BJ (cell line): Measurements from ENCODE around the gene ARL6IP1. TPM values are rescaled to one million over a fixed set of nuclear protein-coding genes. Genes with fewer than 3 reads are reported as not detected.
"Not testable (repeated sequence)": the region's sequence is repeated elsewhere in the genome, so short reads cannot be mapped to it uniquely, and the experiment has no call there.

ENCODE experiments used
- CTCF ChIA-PET: fragments of 350-600 bp; formaldehyde crosslinking; extraction: SDS; loops from one replicate; lab custom pipeline; 2021; ENCODE audit warnings: antibody characterized with exemption, inconsistent platforms; lab: Yijun Ruan, JAX
- POLR2A ChIA-PET: fragments of 300-600 bp; sonication (Branson Sonifier 250); formaldehyde crosslinking; extraction: SDS; loops from one replicate; lab custom pipeline; 2021; ENCODE audit warnings: antibody characterized with exemption; lab: Charles Lee
- DNase-seq: peaks from one replicate; pipeline ENCODE4 v3.0.0-alpha.2; 2011; ENCODE audit warnings: low read depth
- H3K27me3 ChIP-seq: 2 replicates; pipeline ENCODE4 v1.6.0; 2011; ENCODE audit warnings: low read length; ENCODE audit not compliant: control insufficient read depth, insufficient read depth
- H3K36me3 ChIP-seq: 2 replicates; pipeline ENCODE4 v1.5.1; 2011; ENCODE audit warnings: low read length; ENCODE audit not compliant: control insufficient read depth, insufficient read depth
- H3K4me3 ChIP-seq: 2 replicates; pipeline ENCODE4 v1.5.1; 2011; ENCODE audit warnings: low read depth, mild to moderate bottlenecking, control low read depth, low read length
- polyA plus RNA-seq: library from polyadenylated mRNA; depleted of rRNA; stranded (reverse); fragments of >200 nt; gene quantifications from 2 replicates; pipeline ENCODE4 v1.2.3, GENCODE V29; 2011
- TF ChIP-seq, protein P1 (sequence below): IDR thresholded peaks from 2 replicates; pipeline ENCODE4 v1.5.1; 2011; ENCODE audit warnings: low read depth, mild to moderate bottlenecking, control low read depth, inconsistent platforms, low read length, moderate library complexity; ENCODE audit not compliant: insufficient read depth

ARL6IP1 gene
- polyA plus RNA-seq, 1 experiment = 178 TPM

DNA sequence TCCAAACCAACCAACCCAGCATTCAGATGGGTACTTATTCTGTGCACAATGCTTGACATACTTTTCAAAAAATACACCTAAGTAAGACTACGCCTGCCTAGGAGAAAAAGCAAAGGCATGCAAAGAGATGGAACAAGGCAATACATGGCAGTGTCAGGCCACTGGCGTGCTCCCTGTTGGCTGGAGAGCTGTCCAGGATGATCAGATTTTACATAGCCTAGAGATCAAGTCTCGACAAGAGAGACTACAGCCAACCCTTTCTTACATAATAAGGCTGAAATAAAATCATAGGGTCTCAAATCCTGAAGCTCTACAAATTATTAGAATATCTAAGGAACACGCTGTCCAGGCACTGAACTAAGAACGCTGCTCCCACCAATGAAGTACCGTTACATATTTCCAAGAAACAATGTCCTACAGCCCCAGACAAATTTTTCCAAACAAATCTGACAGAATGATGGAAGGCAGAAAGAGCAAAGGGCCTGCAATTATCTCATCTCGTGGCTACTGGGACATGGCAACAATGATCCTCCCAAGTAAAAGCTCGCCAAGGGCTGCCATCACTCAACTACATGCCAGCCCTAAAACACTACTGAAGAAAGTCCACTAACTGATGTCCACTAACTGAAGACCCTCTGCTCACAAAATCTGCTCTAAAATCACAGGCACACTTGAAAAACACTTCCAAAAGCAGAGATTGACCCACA lies 16.3 kb downstream of the ARL6IP1 start:
- CTCF ChIA-PET = interaction anchor here (1.1 kb wide), 1 partner anchor 16 kb away, joined by 3 read pairs; the partner anchor contains the start of gene ARL6IP1
- Histone ChIP-seq H3K36me3 (peaks cover 17% of the 10 kb centered on the region), H3K4me3 (no peak overlapping the region), H3K27me3 (no peaks in the 10 kb centered on the region)
- TF ChIP-seq, protein P1, sequence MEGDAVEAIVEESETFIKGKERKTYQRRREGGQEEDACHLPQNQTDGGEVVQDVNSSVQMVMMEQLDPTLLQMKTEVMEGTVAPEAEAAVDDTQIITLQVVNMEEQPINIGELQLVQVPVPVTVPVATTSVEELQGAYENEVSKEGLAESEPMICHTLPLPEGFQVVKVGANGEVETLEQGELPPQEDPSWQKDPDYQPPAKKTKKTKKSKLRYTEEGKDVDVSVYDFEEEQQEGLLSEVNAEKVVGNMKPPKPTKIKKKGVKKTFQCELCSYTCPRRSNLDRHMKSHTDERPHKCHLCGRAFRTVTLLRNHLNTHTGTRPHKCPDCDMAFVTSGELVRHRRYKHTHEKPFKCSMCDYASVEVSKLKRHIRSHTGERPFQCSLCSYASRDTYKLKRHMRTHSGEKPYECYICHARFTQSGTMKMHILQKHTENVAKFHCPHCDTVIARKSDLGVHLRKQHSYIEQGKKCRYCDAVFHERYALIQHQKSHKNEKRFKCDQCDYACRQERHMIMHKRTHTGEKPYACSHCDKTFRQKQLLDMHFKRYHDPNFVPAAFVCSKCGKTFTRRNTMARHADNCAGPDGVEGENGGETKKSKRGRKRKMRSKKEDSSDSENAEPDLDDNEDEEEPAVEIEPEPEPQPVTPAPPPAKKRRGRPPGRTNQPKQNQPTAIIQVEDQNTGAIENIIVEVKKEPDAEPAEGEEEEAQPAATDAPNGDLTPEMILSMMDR = no peak
- no peak for DNase-seq
- POLR2A ChIA-PET = no interaction called here

DNA sequence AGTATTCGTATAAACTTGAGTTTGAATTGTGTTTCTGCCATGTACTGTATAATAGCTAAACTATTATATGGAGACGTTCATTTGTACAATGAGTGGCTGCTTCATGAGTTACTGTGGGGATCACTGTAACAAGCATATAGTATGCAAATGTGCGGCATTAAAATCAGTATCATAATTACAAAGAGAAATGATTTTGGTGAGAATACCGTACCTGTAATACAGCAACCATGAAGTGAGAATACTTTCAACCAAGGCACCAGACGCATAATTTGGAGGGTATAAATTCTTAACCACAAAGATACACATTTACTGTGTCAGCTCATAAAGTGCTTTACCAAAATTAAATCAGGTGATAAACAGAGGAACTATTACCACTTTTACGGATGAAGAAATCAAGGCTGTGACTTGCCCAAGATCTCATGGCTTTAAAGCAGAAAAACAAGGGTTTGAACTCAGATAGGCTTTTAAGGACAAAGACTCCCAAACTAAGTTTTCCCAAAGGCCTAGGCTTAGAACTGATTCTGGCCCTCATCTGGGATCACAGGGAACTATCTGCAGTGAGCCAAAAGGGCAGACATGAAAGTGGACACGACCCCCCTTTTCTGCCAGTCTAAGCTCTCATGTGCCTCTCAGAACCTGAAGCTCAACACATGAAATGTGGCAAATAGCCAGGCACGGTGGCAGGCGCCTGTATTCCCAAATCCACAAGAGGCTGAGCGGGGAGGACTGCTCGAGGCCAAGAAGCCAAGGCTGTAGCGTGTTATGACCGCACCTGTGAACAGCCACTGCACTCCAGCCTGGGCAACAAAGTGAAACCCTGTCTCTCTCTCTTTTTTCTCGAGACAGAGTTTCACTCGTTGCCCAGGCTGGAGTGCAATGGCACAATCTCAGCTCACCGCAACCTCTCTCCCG lies 17.7 kb downstream of the ARL6IP1 start:
- CTCF ChIA-PET = no interaction called here
- Histone ChIP-seq H3K4me3 (no peak overlapping the region), H3K36me3 (peaks cover 17% of the 10 kb centered on the region), H3K27me3 (no peaks in the 10 kb centered on the region)
- DNase-seq = no peak
- TF ChIP-seq, protein P1 = no peak
- POLR2A ChIA-PET = no interaction called here

DNA sequence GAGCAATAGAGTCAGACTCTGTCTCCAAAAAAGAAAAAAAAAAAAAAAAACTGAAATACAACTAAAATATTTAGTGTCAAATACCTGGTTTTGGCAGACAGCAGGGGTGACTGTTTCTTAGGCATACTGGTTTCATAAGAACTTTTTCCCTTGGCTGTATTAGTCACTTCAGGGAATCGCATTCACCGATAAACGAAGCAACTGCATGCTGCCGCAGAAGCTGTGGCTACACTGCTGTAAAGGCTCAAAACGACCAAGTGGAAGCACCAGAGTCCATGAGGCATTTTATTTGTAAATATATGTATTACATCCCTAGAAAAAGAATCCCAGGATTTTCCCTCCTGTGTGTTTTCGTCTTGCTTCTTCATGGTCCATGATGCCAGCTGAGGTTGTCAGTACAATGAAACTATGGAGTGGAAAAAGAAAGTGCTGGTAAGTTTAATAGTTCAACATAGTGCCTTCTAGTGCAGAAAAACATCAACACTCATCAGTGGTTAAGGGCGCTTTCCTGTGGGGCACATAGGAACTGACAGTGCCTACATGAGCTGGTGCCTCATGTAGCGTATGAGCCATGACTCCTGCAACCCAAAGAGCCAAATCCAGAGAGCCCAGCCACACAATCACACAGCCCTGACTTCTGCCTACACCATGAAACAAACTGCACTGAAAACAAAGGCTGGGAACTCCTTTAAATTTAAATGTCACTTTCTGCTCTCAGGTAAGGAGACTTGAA lies 18.5 kb downstream of the ARL6IP1 start:
- ChIA-PET CTCF (no interaction called here), POLR2A (no interaction called here)
- TF ChIP-seq, protein P1 = no peak
- H3K36me3 ChIP-seq = peaks cover 15% of the 10 kb centered on the region
- H3K27me3 ChIP-seq = no peaks in the 10 kb centered on the region
- no peak for DNase-seq
- no peak overlapping the region for H3K4me3 ChIP-seq

DNA sequence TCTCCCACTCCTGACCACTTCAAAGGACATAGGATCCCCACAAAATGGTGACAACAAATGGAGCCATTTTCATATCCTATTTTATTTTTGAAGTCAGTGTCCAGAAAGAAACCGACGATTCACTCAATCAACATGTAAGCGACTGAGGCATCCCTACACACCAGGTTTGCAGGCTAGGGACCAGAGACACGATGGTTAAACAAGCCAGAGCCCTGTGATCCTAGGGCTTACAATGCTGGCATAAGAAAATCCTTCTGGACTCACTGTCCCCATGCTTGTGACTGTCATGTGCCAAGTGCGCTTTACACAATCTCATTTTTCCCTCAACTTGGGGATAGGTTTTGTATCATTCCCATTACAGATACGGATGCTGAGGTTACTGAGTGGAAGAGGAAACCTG lies 20.1 kb downstream of the ARL6IP1 start:
- POLR2A ChIA-PET, DNase-seq, CTCF ChIA-PET, H3K4me3 ChIP-seq, H3K27me3 ChIP-seq: not testable (repeated sequence)
- H3K36me3 ChIP-seq = peaks cover 14% of the 10 kb centered on the region

DNA sequence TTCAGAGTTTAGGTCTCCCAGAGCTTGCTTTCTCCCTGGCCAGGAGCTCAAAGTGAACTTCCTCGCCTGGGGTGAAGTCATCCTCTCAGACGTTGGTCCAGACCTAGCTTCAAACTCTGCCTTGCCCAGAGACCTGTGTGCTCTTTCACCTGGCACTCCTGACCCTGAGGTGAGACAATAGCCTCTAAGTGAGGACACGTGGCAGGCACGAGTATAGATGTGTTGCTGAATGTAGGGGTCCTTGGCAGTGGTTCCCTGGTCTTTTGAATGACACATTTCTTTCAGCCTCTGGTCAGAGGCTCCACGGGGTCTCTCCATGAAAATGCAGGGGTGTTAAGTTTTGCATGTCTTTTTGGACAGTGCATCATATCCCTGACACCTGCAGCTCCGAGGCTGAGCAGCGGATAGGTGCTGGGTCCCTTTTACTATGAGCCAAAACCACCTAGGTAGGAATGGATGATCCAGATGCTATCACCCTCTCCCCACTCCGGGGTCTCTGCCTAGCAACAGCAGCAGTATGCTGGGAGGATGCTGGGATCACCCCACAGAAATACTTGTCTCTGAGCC lies 20.8 kb downstream of the ARL6IP1 start:
- H3K4me3 ChIP-seq, POLR2A ChIA-PET, DNase-seq, CTCF ChIA-PET, H3K27me3 ChIP-seq: not testable (repeated sequence)
- peaks cover 11% of the 10 kb centered on the region for H3K36me3 ChIP-seq

DNA sequence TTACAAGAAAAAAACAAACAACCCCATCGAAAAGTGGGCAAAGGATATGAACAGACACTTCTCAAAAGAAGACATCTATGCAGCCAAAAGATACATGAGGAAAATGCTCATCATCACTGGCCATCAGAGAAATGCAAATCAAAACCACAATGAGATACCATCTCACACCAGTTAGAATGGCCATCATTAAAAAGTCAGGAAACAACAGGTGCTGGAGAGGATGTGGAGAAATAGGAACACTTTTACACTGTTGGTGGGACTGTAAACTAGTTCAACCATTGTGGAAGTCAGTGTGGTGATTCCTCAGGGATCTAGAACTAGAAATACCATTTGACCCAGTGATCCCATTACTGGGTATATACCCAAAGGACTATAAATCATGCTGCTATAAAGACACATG lies 23.7 kb downstream of the ARL6IP1 start:
- H3K36me3 ChIP-seq, DNase-seq, H3K4me3 ChIP-seq, CTCF ChIA-PET, H3K27me3 ChIP-seq, POLR2A ChIA-PET: not testable (repeated sequence)

DNA sequence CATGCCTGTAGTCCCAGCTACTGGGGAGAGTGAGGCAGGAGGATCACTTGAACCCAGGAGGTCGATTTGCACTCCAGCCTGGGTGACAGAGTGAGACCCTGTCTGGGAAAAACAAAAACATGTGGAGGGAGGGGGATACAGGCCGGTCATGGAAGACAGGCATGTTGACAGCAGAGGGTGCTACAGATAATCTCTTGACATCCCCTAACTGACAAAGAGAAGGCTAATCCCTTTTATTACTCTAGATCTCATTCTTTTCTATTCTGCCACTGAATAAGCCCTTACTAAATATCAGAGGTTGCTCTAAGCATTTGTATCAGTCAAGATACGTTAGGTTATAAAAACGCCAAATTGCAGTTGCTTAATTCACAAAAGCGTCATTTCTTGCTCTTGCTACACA lies 25.0 kb downstream of the ARL6IP1 start:
- CTCF ChIA-PET, H3K27me3 ChIP-seq, POLR2A ChIA-PET, DNase-seq, H3K4me3 ChIP-seq, H3K36me3 ChIP-seq: not testable (repeated sequence)

DNA sequence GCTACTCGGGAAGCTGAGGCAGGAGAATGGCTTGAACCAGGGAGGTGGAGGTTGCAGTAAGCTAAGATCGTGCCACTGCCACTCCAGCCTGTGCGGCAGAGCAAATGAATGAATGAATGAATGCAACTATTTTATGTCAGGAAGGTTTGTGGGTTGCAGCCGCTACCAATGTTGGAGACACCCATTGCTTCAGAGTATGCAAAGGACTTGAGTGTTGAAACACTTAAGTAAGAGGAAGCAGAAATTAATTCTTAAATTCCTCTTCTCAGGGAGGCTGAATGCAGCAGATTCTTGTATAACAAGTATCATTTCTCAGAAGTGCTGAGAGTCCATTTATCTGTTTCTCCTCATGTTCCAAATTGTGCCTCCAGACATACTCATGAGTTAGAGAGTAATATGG lies 26.7 kb downstream of the ARL6IP1 start:
- CTCF ChIA-PET = interaction anchor here (1.3 kb wide), 1 partner anchor 27 kb away, joined by 3 read pairs; the partner anchor contains the start of gene ARL6IP1
- H3K27me3 ChIP-seq, DNase-seq, POLR2A ChIA-PET, H3K36me3 ChIP-seq, H3K4me3 ChIP-seq: not testable (repeated sequence)

DNA sequence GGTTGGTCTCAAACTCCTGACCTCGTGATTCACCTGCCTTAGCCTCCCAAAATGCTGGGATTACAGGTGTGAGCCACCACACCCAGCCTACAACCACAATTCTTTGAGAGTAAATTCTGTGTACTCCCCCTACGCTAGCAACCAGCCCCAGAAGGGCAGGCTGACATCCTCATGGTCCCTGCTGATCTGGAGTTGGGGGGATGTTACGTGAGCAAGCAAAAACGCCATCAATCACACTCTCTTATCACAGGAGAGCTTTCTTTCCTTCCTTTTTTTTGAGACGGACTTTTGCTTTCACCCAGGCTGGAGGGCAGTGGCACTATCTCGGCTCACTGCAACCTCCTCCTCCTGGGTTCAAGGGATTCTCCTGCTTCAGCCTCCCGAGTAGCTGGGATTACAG lies 29.2 kb downstream of the ARL6IP1 start:
- H3K36me3 ChIP-seq, POLR2A ChIA-PET, DNase-seq, H3K4me3 ChIP-seq, CTCF ChIA-PET, H3K27me3 ChIP-seq: not testable (repeated sequence)
